Tibial nerve (tissue), 4 donors: ENCODE results near the gene TIMM9. TPM values are rescaled to one million over a fixed set of nuclear protein-coding genes. Genes with fewer than 3 reads are reported as not detected.

Experiments
- DNase-seq, 2 donors: peaks; one replicate each; pipeline ENCODE4 v3.0.0-alpha.2; 2019; ENCODE audit warnings: low spot score in 2 of 2
- H3K27ac ChIP-seq, 4 donors: fragments of 200-600 bp; sonication (generic) in 3 of 4; one replicate each; pipeline ENCODE4 v1.5.1; 2017 to 2019; ENCODE audit warnings: mild to moderate bottlenecking in 1 of 4
- H3K27me3 ChIP-seq, 2 donors: fragments of 200-600 bp; sonication (generic) in 1 of 2; one replicate each; pipeline versions ENCODE4 v1.5.1 to v1.6.0; 2017 to 2019
- H3K36me3 ChIP-seq, 3 donors: fragments of 200-600 bp; sonication (generic); one replicate each; pipeline ENCODE4 v1.5.1; 2018 to 2019
- H3K4me1 ChIP-seq, 4 donors: fragments of 200-600 bp; sonication (generic) in 3 of 4; one replicate each; pipeline ENCODE4 v1.5.1; 2017 to 2019
- H3K4me3 ChIP-seq, 4 donors: fragments of 200-600 bp; sonication (generic) in 3 of 4; one replicate each; pipeline ENCODE4 v1.5.1; 2017 to 2019; ENCODE audit warnings: mild to moderate bottlenecking in 1 of 4, moderate library complexity in 1 of 4
- H3K9me3 ChIP-seq, 4 donors: fragments of 200-600 bp; sonication (generic) in 3 of 4; one replicate each; pipeline ENCODE4 v1.5.1; 2017 to 2019
- CTCF ChIP-seq, 5 experiments: fragments of 200-600 bp in 3 of 5; fragments of 450-650 bp in 2 of 5; sonication (generic) in 3 of 5; IDR thresholded peaks; one replicate each; pipeline ENCODE4 v1.5.1; 2016 to 2019; ENCODE audit warnings: antibody characterized with exemption in 5 of 5, mild to moderate bottlenecking in 3 of 5, moderate library complexity in 2 of 5
- EP300 ChIP-seq, 2 donors: sonication (generic); formaldehyde crosslinking; IDR thresholded peaks; one replicate each; pipeline ENCODE4 v1.6.1; 2017; ENCODE audit warnings: antibody characterized with exemption in 2 of 2, mild to moderate bottlenecking in 1 of 2
- POLR2A ChIP-seq, 2 donors: fragments of 450-650 bp; IDR thresholded peaks; one replicate each; pipeline ENCODE4 v1.6.1; 2017; ENCODE audit warnings: antibody characterized with exemption in 2 of 2, mild to moderate bottlenecking in 2 of 2, moderate library complexity in 2 of 2
- WGBS, 2 donors: methylation state at CpG; one replicate each; pipeline ENCODE4 v1.1.5; 2018; 5-methylcytosine and 5-hydroxymethylcytosine counted together
- total RNA-seq, 4 donors: library from RNA; depleted of rRNA; stranded (reverse); fragments of >200 nt; gene quantifications; one replicate each; pipeline ENCODE4 v1.1.0, GENCODE V29; 2016

The TIMM9 gene
- total RNA-seq, 4 donors from 2014 or later = 25.1 to 85.4 (median 42.0) TPM

DNA sequence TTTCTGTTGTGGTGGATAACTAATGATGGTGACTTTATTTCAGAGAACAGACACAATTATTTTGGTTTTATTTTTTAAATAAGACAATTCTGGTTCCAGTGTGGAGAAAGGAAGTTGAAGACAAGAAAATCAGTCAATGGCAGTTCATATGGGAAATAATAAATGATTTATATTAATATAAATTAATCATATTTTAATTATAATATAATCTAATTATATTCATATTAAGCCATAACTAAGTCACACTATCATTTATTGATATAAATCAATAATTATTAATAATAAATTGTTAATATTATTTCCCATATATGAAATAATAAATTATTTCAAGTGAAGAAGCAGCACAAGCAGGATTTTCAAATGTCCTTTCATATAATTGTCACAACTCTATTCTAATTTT is 28.8 kb downstream of the TIMM9 start:
- no peak for DNase-seq
- peaks cover 0 to 5% (median 0%) of the 10 kb centered on the region in 3 donors for H3K36me3 ChIP-seq
- TF ChIP-seq EP300 (IDR thresholded peaks at IDR 0.05) (no peak), CTCF (IDR thresholded peaks at IDR 0.05) (no peak), POLR2A (IDR thresholded peaks at IDR 0.05) (no peak)
- H3K27me3 ChIP-seq = no peaks in the 10 kb centered on the region
- no peaks in the 10 kb centered on the region for H3K9me3 ChIP-seq
- peaks cover 0 to 13% (median 0%) of the 10 kb centered on the region in 4 donors for H3K4me1 ChIP-seq
- no peak overlapping the region for H3K4me3 ChIP-seq
- H3K27ac ChIP-seq = no peak overlapping the region

- Histone ChIP-seq H3K4me1 (peaks cover 0 to 13% (median 0%) of the 10 kb centered on the region in 4 donors), H3K9me3 (no peaks in the 10 kb centered on the region), H3K27ac (peak overlapping the region in 1 of 4 donors; percentile 87), H3K27me3 (no peaks in the 10 kb centered on the region), H3K4me3 (no peak overlapping the region), H3K36me3 (no peaks in the 10 kb centered on the region)
- 96 to 97% methylated on average over 6 of the region's 6 CpGs for WGBS, 2 donors
- DNase-seq = no peak
- TF ChIP-seq EP300 (IDR thresholded peaks at IDR 0.05) = no peak
- no peak for TF ChIP-seq CTCF (IDR thresholded peaks at IDR 0.05)
- no peak for TF ChIP-seq POLR2A (IDR thresholded peaks at IDR 0.05)
These were observed 30.2 kb downstream of the TIMM9 start for GRCh38 chr14:58397156-58397555.

- 20 to 44% methylated on average over 15 to 40 of the region's 86 CpGs for WGBS, 2 donors
- DNase-seq = peak in 1 of 2 donors; percentile 29
- H3K27me3 ChIP-seq = no peaks in the 10 kb centered on the region
- H3K36me3 ChIP-seq = no peaks in the 10 kb centered on the region
- peaks cover 0 to 13% (median 0%) of the 10 kb centered on the region in 4 donors for H3K4me1 ChIP-seq
- H3K4me3 ChIP-seq = peak within 1 kb of the TSS; percentile 36 to 68 (median 56)
- H3K27ac ChIP-seq = peak within 1 kb of the TSS in 3 of 4 donors; percentile 85 to 88 (median 87)
- no peaks in the 10 kb centered on the region for H3K9me3 ChIP-seq
- TF ChIP-seq EP300 (IDR thresholded peaks at IDR 0.05) = peak in 1 of 2 donors; percentile 9
- peak; percentile 90 to 95 (median 94) for TF ChIP-seq CTCF (IDR thresholded peaks at IDR 0.05)
- no peak for TF ChIP-seq POLR2A (IDR thresholded peaks at IDR 0.05)
These were observed 31.2 kb downstream of the TIMM9 start, which contains the start of gene TOMM20L for GRCh38 chr14:58395812-58396788. TOMM20L (plus strand) TSS chr14:58395930; CDS start chr14:58395958, 28 bp downstream.

GRCh38 chr14:58395562-58395811 is 31.8 kb downstream of the TIMM9 start:
- H3K36me3 ChIP-seq = no peaks in the 10 kb centered on the region
- H3K4me3 ChIP-seq = peak overlapping the region; percentile 18 to 68 (median 56)
- WGBS, 2 donors = 11% methylated on average over 7 to 10 of the region's 10 CpGs
- TF ChIP-seq POLR2A (IDR thresholded peaks at IDR 0.05) = no peak
- no peak for TF ChIP-seq EP300 (IDR thresholded peaks at IDR 0.05)
- TF ChIP-seq CTCF (IDR thresholded peaks at IDR 0.05) = no peak
- DNase-seq = no peak
- H3K27me3 ChIP-seq = no peaks in the 10 kb centered on the region
- no peaks in the 10 kb centered on the region for H3K9me3 ChIP-seq
- H3K4me1 ChIP-seq = peaks cover 0 to 13% (median 0%) of the 10 kb centered on the region in 4 donors
- H3K27ac ChIP-seq = peak overlapping the region in 2 of 4 donors; percentile 85 to 87

DNA sequence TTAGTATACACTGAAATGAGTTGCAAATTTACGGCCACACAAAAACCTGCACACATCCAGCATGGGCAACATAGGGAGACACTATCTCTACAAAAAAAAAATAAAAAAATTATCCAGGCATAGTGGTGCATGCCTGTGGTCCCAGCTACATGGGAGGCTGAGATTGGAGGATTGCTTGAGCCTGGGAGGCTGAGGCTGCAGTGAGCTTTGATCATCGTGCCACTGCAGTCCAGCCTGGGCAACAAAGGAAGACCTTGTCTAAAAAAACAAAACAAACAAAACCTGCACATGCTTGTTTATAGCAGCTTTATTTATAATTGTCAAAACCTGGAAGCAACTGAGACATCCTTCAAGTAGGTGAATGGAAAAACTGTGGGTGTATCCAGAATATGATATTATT is 36.5 kb downstream of the TIMM9 start:
- Histone ChIP-seq H3K9me3 (peaks cover 0 to 3% (median 0%) of the 10 kb centered on the region in 4 donors), H3K4me3 (no peak overlapping the region), H3K27ac (no peak overlapping the region), H3K36me3 (peaks cover 0 to 15% (median 0%) of the 10 kb centered on the region in 3 donors), H3K27me3 (no peaks in the 10 kb centered on the region), H3K4me1 (peaks cover 0 to 4% (median 0%) of the 10 kb centered on the region in 4 donors)
- DNase-seq = no peak
- TF ChIP-seq POLR2A (IDR thresholded peaks at IDR 0.05) (no peak), CTCF (IDR thresholded peaks at IDR 0.05) (no peak), EP300 (IDR thresholded peaks at IDR 0.05) (no peak)
- WGBS, 2 donors = 85 to 89% methylated on average over 2 of the region's 2 CpGs
